Epithelial cell of proximal tubule (primary cell): ENCODE measurements around the gene TECRL. TPM values are rescaled to one million over a fixed set of nuclear protein-coding genes. Genes with fewer than 3 reads are reported as not detected.

Experiments
- DNase-seq: peaks from one replicate; pipeline ENCODE4 v3.0.0-alpha.2; 2011; ENCODE audit warnings: low read depth
- H3K4me3 ChIP-seq: 2 replicates; pipeline ENCODE4 v1.5.1; 2011; ENCODE audit warnings: low read depth, mild to moderate bottlenecking, low read length
- CTCF ChIP-seq: conservative IDR thresholded peaks from 2 replicates; pipeline ENCODE4 v1.5.1; 2012; ENCODE audit warnings: low read depth, mild to moderate bottlenecking, low read length
- total RNA-seq: library from RNA; depleted of rRNA; stranded (reverse); fragments of >200 nt; gene quantifications from 2 replicates; pipeline ENCODE4 v1.2.3, GENCODE V29; 2015

TECRL gene
- total RNA-seq, 1 donor from 2014 or later = not detected

- no peak for DNase-seq
- no peak overlapping the region for H3K4me3 ChIP-seq
- no peak for TF ChIP-seq CTCF
Observed at GRCh38 chr4:64230709-64231310, 178.4 kb downstream of the TECRL start.
